Mucosa of stomach (tissue), 1 donor: ENCODE data around the gene CIP2A.

Source experiments
- H3K27me3 ChIP-seq: one replicate; pipeline ENCODE4 v1.7.0; 2013; ENCODE audit warnings: mild to moderate bottlenecking, low read length; ENCODE audit not compliant: control insufficient read depth, insufficient read depth
- H3K36me3 ChIP-seq: one replicate; pipeline ENCODE4 v1.7.0; 2013; ENCODE audit warnings: low read length; ENCODE audit not compliant: control insufficient read depth, insufficient read depth
- H3K4me1 ChIP-seq: one replicate; pipeline ENCODE4 v1.7.0; 2013; ENCODE audit warnings: mild to moderate bottlenecking, low read length; ENCODE audit not compliant: control insufficient read depth, insufficient read depth
- H3K4me3 ChIP-seq: one replicate; pipeline ENCODE4 v1.7.0; 2013; ENCODE audit warnings: low read length
- H3K9ac ChIP-seq: one replicate; pipeline ENCODE4 v1.7.0; 2013; ENCODE audit warnings: mild to moderate bottlenecking, low read length, moderate library complexity
- H3K9me3 ChIP-seq: one replicate; pipeline ENCODE4 v1.7.0; 2013; ENCODE audit warnings: mild to moderate bottlenecking, low read length, moderate library complexity; ENCODE audit not compliant: control insufficient read depth
- donor health status: Pancreatic carcinoma.

Gene CIP2A

DNA sequence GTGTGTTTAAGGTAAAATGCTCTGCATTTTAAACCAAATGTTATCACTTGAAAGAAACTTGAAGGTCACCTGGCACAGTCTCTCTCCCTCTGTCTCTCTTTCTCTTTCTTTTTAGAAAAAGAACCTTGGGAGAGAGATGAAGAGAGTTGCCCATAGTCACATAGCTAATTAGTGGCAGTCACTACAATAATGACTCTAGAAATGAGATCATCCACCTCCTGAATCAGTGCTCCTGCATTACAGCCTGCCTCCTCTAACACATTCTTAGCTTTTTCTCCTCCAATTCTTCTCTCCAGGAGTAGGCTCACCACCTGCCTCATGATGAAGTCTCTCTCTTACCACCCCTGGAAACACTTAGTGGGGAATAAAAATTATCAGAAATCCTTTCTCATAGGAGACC lies 81.3 kb downstream of the CIP2A start:
- Histone ChIP-seq H3K4me3 (no peak overlapping the region), H3K36me3 (no peaks in the 10 kb centered on the region), H3K9ac (no peak overlapping the region), H3K27me3 (no peaks in the 10 kb centered on the region), H3K4me1 (no peaks in the 10 kb centered on the region), H3K9me3 (no peaks in the 10 kb centered on the region)

DNA sequence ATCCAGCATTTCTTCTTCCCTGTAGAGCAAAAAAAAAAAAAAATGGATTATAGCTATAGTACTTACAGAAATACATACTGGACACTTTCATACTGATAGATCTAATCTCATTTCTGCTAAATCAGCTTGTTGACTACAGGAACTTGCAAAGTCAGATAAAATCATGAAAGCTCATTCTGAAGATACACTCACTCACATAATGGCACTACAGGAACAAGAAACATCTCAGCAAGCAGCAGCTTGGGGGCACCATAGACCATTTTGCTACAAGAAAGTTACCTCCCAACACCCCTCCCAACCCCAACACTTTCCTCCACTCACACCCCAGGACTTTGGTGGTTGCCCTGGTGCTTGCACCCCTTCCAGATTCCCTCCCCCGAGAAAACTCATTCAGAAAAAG lies 83.4 kb downstream of the CIP2A start:
- Histone ChIP-seq H3K9ac (no peak overlapping the region), H3K27me3 (no peaks in the 10 kb centered on the region), H3K36me3 (no peaks in the 10 kb centered on the region), H3K4me3 (no peak overlapping the region), H3K9me3 (no peaks in the 10 kb centered on the region), H3K4me1 (no peaks in the 10 kb centered on the region)

DNA sequence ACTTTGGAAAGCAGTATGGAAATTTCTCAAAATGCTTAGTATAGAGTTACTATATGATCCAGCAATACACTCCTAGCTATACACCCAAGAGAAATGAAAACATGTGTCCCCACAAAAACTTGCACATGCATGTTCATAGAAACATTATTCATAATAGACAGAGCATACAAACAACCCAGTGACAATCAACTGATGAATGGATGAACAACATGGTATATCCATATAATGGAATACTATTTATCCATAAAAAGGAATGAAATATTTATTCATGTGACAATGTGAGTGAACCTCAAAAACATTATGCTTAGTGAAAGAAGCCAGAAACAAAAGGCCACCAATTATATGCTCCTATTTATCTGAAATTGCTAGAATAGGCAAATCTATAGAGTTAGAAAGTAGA lies 85.5 kb downstream of the CIP2A start:
- H3K36me3 ChIP-seq = no peaks in the 10 kb centered on the region
- no peaks in the 10 kb centered on the region for H3K27me3 ChIP-seq
- H3K4me1 ChIP-seq = no peaks in the 10 kb centered on the region
- no peak overlapping the region for H3K4me3 ChIP-seq
- no peaks in the 10 kb centered on the region for H3K9me3 ChIP-seq
- H3K9ac ChIP-seq = no peak overlapping the region

DNA sequence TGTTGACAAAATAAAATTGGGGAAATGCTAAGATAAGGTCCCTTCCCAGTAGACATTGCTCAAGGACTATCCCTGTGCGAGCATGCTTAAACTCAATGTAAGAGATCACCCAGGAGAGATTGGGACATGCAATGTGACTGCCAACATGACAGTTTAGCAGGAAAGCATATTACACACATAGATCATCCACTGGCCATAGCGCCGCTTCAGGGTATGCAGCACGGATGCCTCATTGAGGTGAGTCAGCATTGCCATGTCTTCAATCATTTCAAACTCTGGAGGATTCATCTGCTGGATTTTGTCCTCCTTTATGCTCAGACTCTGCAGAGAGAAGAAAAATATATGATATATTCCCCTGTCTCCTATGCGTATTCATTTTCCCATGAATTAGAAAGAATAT lies 87.7 kb downstream of the CIP2A start:
- Histone ChIP-seq H3K9me3 (no peaks in the 10 kb centered on the region), H3K27me3 (no peaks in the 10 kb centered on the region), H3K4me3 (no peak overlapping the region), H3K36me3 (no peaks in the 10 kb centered on the region), H3K4me1 (no peaks in the 10 kb centered on the region), H3K9ac (no peak overlapping the region)

DNA sequence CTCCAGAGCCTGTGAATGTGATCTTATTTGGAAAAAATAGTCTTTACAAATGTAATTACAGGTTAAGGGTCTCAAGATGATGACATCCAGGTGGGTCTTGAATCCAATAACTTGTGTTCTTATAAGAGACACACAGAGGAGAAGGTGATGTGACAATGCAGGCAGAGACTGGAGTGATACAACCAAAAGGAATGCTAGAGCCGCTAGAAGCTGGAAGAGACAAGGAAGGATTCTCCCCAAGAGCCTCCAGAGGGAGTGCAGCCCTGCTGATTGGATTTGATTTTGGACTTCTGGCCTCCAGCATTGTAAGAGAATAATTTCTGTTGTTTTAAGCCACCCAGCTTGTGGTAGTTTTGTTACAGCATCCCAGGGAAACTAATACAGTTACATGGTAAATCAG lies 88.5 kb downstream of the CIP2A start:
- no peaks in the 10 kb centered on the region for H3K36me3 ChIP-seq
- no peak overlapping the region for H3K4me3 ChIP-seq
- no peaks in the 10 kb centered on the region for H3K27me3 ChIP-seq
- H3K9ac ChIP-seq = no peak overlapping the region
- no peaks in the 10 kb centered on the region for H3K9me3 ChIP-seq
- no peaks in the 10 kb centered on the region for H3K4me1 ChIP-seq
